HEK293 (cell line): ENCODE measurements around the gene SETD5.

Experiments used
- CTCF ChIA-PET: fragments of 350-600 bp; formaldehyde crosslinking; extraction: SDS; loops from one replicate; lab custom pipeline; 2021; ENCODE audit warnings: antibody characterized with exemption; lab: Yijun Ruan, JAX
- POLR2A ChIA-PET: fragments of 300-600 bp; formaldehyde crosslinking; extraction: SDS; loops from one replicate; lab custom pipeline; 2020; ENCODE audit warnings: antibody characterized with exemption, inconsistent platforms; lab: Yijun Ruan, JAX
- H3K27ac ChIP-seq: fragments of 200-500 bp; sonication (Bioruptor generic); 2 replicates; pipeline ENCODE4 v1.5.1; 2014; ENCODE audit warnings: low read depth, low read length, control low read depth, inconsistent platforms; ENCODE audit errors: extremely low read depth
- H3K36me3 ChIP-seq, 2 experiments: fragments of 200-500 bp in 1 of 2; sonication (Bioruptor generic) in 1 of 2; 1 replicate in 1 of 2; 2 replicates in 1 of 2; pipeline ENCODE4 v1.5.1; 2014 to 2017; ENCODE audit warnings: inconsistent platforms in 2 of 2, low read length in 2 of 2; ENCODE audit not compliant: control insufficient read depth in 2 of 2, insufficient read depth in 1 of 2
- H3K4me1 ChIP-seq: fragments of 200-500 bp; sonication (Bioruptor generic); 2 replicates; pipeline ENCODE4 v1.5.1; 2014; ENCODE audit warnings: mild to moderate bottlenecking, low read length, inconsistent platforms; ENCODE audit not compliant: control insufficient read depth, insufficient read depth
- H3K4me3 ChIP-seq: 2 replicates; pipeline ENCODE4 v1.5.1; 2011; ENCODE audit warnings: low read depth, mild to moderate bottlenecking, control low read depth, low read length, moderate library complexity
- H3K9me3 ChIP-seq: fragments of 200-500 bp; sonication (Bioruptor generic); 2 replicates; pipeline ENCODE4 v1.5.1; 2014; ENCODE audit warnings: low read depth, low read length, inconsistent platforms; ENCODE audit not compliant: control insufficient read depth, insufficient read depth
- BCL11A ChIP-seq: fragments of 450-650 bp; formaldehyde crosslinking; IDR thresholded peaks from 2 replicates; pipeline ENCODE4 v1.5.1; 2016; ENCODE audit warnings: low read depth, missing biosample characterization, missing genetic modification characterization
- IKZF3 ChIP-seq: fragments of 450-650 bp; IDR thresholded peaks from 2 replicates; pipeline ENCODE4 v1.5.0; 2018; ENCODE audit warnings: missing biosample characterization, mild to moderate bottlenecking, missing genetic modification characterization, moderate library complexity
- KLF9 ChIP-seq: fragments of 450-650 bp; formaldehyde crosslinking; IDR thresholded peaks from 2 replicates; pipeline ENCODE4 v1.5.1; 2016; ENCODE audit warnings: missing biosample characterization, missing genetic modification characterization, low read depth
- SCRT1 ChIP-seq: fragments of 450-650 bp; formaldehyde crosslinking; IDR thresholded peaks from 2 replicates; pipeline ENCODE4 v1.5.1; 2016; ENCODE audit warnings: missing biosample characterization, missing genetic modification characterization, borderline replicate concordance
- SCRT2 ChIP-seq: fragments of 450-650 bp; formaldehyde crosslinking; IDR thresholded peaks from 2 replicates; pipeline ENCODE4 v1.5.1; 2016; ENCODE audit warnings: missing biosample characterization, missing genetic modification characterization
- SP3 ChIP-seq: fragments of 450-650 bp; formaldehyde crosslinking; IDR thresholded peaks from 2 replicates; pipeline ENCODE4 v1.5.1; 2016; ENCODE audit warnings: missing biosample characterization, missing genetic modification characterization
- YY1 ChIP-seq: fragments of 450-650 bp; formaldehyde crosslinking; IDR thresholded peaks from 2 replicates; pipeline ENCODE4 v1.5.1; 2018; ENCODE audit warnings: missing biosample characterization, missing genetic modification characterization
- ZBTB21 ChIP-seq: fragments of 450-650 bp; formaldehyde crosslinking; IDR thresholded peaks from 2 replicates; pipeline ENCODE4 v1.5.1; 2017; ENCODE audit warnings: missing biosample characterization, missing genetic modification characterization
- ZBTB49 ChIP-seq: fragments of 450-650 bp; formaldehyde crosslinking; IDR thresholded peaks from 2 replicates; pipeline ENCODE4 v1.5.1; 2016; ENCODE audit warnings: missing biosample characterization, missing genetic modification characterization, low read depth
- ZEB2 ChIP-seq: fragments of 450-650 bp; formaldehyde crosslinking; IDR thresholded peaks from 2 replicates; pipeline ENCODE4 v1.5.1; 2016; ENCODE audit warnings: missing biosample characterization, missing genetic modification characterization
- ZFHX2 ChIP-seq: fragments of 450-650 bp; formaldehyde crosslinking; conservative IDR thresholded peaks from 2 replicates; pipeline ENCODE4 v1.5.1; 2016; ENCODE audit warnings: missing biosample characterization, missing genetic modification characterization
- ZIC2 ChIP-seq: fragments of 450-650 bp; formaldehyde crosslinking; IDR thresholded peaks from 2 replicates; pipeline ENCODE4 v1.5.1; 2016; ENCODE audit warnings: missing biosample characterization, missing genetic modification characterization
- ZNF121 ChIP-seq: fragments of 450-650 bp; formaldehyde crosslinking; IDR thresholded peaks from 2 replicates; pipeline ENCODE4 v1.5.1; 2016; ENCODE audit warnings: missing biosample characterization, missing genetic modification characterization
- ZNF138 ChIP-seq: fragments of 450-650 bp; formaldehyde crosslinking; IDR thresholded peaks from 2 replicates; pipeline ENCODE4 v1.5.1; 2016; ENCODE audit warnings: missing biosample characterization, missing genetic modification characterization, borderline replicate concordance
- ZNF221 ChIP-seq: fragments of 450-650 bp; formaldehyde crosslinking; IDR thresholded peaks from 2 replicates; pipeline ENCODE4 v1.5.1; 2017; ENCODE audit warnings: missing biosample characterization, missing genetic modification characterization, borderline replicate concordance
- ZNF335 ChIP-seq: fragments of 450-650 bp; formaldehyde crosslinking; conservative IDR thresholded peaks from 2 replicates; pipeline ENCODE4 v1.5.1; 2016; ENCODE audit warnings: missing biosample characterization, missing genetic modification characterization
- ZNF626 ChIP-seq: fragments of 450-650 bp; sonication (Bioruptor Pico); formaldehyde crosslinking; IDR thresholded peaks from 2 replicates; pipeline ENCODE4 v1.5.1; 2018; ENCODE audit warnings: missing biosample characterization, missing genetic modification characterization, inconsistent platforms
- ZNF677 ChIP-seq: fragments of 450-650 bp; IDR thresholded peaks from 2 replicates; pipeline ENCODE4 v1.5.0; 2018; ENCODE audit warnings: missing biosample characterization, mild to moderate bottlenecking, missing genetic modification characterization, moderate library complexity
- ZNF707 ChIP-seq: fragments of 450-650 bp; formaldehyde crosslinking; IDR thresholded peaks from 2 replicates; pipeline ENCODE4 v1.5.1; 2016; ENCODE audit warnings: missing biosample characterization, missing genetic modification characterization
- TF ChIP-seq, protein P1 (sequence below): fragments of 450-650 bp; formaldehyde crosslinking; IDR thresholded peaks from 2 replicates; pipeline ENCODE4 v1.5.1; 2016; ENCODE audit warnings: missing biosample characterization, missing genetic modification characterization, borderline replicate concordance
- TF ChIP-seq, protein P2 (sequence below): fragments of 450-650 bp; IDR thresholded peaks from 2 replicates; pipeline ENCODE4 v1.5.1; 2018; ENCODE audit warnings: missing biosample characterization, mild to moderate bottlenecking, missing genetic modification characterization
- TF ChIP-seq, protein P3 (sequence below): fragments of 450-650 bp; formaldehyde crosslinking; IDR thresholded peaks from 2 replicates; pipeline ENCODE4 v1.5.1; 2017; ENCODE audit warnings: missing biosample characterization, mild to moderate bottlenecking, missing genetic modification characterization, moderate library complexity

Gene SETD5

DNA sequence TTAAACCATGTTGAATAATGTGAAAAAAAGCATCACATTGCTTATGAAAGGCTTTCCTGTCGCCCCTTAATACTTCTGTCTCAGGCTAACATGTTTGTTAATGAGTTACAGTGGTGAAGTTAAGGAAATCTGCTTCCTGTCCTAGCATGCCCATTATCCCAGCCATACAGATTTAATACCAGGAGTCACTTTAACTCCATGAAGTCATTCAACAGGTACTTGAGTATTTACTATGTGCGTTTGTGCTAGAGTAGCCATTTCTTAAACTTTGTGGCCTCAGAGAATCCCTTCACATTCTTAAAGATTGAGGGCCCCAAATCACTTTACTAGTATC is 10.1 kb upstream of the SETD5 start:
- H3K4me1 ChIP-seq = no peaks in the 10 kb centered on the region
- no peaks in the 10 kb centered on the region for H3K9me3 ChIP-seq
- CTCF ChIA-PET = no interaction called here
- TF ChIP-seq SCRT1 (tag by site-specific recombination) (peak; percentile 58; the same call in 1 of the 2 replicates), ZFHX2 (tag by site-specific recombination) (no peak), SCRT2 (tag by site-specific recombination) (peak; percentile 90), ZNF707 (tag by site-specific recombination) (0 out of 2 replicates have a peak, but pooled peaks have one; percentile 50)
- TF ChIP-seq, all 188 proteins: peak for 3
- POLR2A ChIA-PET = interaction anchor here (1.3 kb wide), 1 partner anchor 16 kb away, joined by 3 read pairs; no protein-coding TSS in a partner anchor
- Histone ChIP-seq H3K27ac (no peak overlapping the region), H3K36me3 (peaks cover 76 to 95% of the 10 kb centered on the region in 2 experiments), H3K4me3 (no peak overlapping the region)

DNA sequence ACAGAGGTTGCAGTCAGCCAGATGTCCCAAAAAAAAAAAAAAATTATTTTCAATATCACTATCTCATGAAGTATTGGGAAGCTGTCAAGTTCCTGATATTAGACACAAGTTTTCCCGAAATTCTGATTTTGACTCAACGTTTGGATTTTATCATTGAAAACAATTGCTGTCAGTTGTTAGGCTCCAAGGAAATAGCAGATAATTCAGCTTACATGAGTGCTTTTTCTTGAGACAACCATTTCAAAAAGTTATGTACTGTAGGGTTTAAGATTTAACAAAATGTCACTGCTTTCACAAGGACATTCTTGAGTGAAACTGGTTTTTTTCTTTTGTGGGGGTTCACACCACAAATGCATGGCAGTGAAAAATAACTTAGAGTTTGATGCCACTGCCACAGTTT is 9.3 kb upstream of the SETD5 start:
- ChIA-PET POLR2A (interaction anchor here (0.9 to 1.3 kb wide), 4 partner anchors 9 to 28 kb away, joined by 3 read pairs; partner anchors contain the start of gene THUMPD3), CTCF (interaction anchor here (0.6 kb wide), 2 partner anchors 30 to 39 kb away, joined by 3 read pairs; no protein-coding TSS in a partner anchor)
- Histone ChIP-seq H3K9me3 (no peaks in the 10 kb centered on the region), H3K4me3 (no peak overlapping the region), H3K4me1 (no peaks in the 10 kb centered on the region), H3K36me3 (peaks cover 73 to 96% of the 10 kb centered on the region in 2 experiments), H3K27ac (no peak overlapping the region)
- TF ChIP-seq ZNF335 (tag by site-specific recombination) (no peak), KLF9 (tag by site-specific recombination) (no peak), ZNF221 (tag by site-specific recombination) (no peak), ZBTB49 (tag by site-specific recombination) (no peak), ZNF138 (tag by site-specific recombination) (no peak), YY1 (tag by site-specific recombination) (no peak), ZIC2 (tag by site-specific recombination) (no peak), ZNF677 (tag by site-specific recombination) (no peak), ZEB2 (tag by site-specific recombination) (no peak), ZNF121 (tag by site-specific recombination) (no peak), ZBTB21 (no peak), SP3 (tag by site-specific recombination) (no peak), BCL11A (tag by site-specific recombination) (no peak), ZNF626 (no peak), IKZF3 (tag by site-specific recombination) (no peak)
- TF ChIP-seq, protein P1, sequence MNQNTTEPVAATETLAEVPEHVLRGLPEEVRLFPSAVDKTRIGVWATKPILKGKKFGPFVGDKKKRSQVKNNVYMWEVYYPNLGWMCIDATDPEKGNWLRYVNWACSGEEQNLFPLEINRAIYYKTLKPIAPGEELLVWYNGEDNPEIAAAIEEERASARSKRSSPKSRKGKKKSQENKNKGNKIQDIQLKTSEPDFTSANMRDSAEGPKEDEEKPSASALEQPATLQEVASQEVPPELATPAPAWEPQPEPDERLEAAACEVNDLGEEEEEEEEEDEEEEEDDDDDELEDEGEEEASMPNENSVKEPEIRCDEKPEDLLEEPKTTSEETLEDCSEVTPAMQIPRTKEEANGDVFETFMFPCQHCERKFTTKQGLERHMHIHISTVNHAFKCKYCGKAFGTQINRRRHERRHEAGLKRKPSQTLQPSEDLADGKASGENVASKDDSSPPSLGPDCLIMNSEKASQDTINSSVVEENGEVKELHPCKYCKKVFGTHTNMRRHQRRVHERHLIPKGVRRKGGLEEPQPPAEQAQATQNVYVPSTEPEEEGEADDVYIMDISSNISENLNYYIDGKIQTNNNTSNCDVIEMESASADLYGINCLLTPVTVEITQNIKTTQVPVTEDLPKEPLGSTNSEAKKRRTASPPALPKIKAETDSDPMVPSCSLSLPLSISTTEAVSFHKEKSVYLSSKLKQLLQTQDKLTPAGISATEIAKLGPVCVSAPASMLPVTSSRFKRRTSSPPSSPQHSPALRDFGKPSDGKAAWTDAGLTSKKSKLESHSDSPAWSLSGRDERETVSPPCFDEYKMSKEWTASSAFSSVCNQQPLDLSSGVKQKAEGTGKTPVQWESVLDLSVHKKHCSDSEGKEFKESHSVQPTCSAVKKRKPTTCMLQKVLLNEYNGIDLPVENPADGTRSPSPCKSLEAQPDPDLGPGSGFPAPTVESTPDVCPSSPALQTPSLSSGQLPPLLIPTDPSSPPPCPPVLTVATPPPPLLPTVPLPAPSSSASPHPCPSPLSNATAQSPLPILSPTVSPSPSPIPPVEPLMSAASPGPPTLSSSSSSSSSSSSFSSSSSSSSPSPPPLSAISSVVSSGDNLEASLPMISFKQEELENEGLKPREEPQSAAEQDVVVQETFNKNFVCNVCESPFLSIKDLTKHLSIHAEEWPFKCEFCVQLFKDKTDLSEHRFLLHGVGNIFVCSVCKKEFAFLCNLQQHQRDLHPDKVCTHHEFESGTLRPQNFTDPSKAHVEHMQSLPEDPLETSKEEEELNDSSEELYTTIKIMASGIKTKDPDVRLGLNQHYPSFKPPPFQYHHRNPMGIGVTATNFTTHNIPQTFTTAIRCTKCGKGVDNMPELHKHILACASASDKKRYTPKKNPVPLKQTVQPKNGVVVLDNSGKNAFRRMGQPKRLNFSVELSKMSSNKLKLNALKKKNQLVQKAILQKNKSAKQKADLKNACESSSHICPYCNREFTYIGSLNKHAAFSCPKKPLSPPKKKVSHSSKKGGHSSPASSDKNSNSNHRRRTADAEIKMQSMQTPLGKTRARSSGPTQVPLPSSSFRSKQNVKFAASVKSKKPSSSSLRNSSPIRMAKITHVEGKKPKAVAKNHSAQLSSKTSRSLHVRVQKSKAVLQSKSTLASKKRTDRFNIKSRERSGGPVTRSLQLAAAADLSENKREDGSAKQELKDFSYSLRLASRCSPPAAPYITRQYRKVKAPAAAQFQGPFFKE (tag by site-specific recombination) = no peak
- TF ChIP-seq, protein P2, sequence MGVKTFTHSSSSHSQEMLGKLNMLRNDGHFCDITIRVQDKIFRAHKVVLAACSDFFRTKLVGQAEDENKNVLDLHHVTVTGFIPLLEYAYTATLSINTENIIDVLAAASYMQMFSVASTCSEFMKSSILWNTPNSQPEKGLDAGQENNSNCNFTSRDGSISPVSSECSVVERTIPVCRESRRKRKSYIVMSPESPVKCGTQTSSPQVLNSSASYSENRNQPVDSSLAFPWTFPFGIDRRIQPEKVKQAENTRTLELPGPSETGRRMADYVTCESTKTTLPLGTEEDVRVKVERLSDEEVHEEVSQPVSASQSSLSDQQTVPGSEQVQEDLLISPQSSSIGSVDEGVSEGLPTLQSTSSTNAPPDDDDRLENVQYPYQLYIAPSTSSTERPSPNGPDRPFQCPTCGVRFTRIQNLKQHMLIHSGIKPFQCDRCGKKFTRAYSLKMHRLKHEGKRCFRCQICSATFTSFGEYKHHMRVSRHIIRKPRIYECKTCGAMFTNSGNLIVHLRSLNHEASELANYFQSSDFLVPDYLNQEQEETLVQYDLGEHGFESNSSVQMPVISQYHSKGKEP = no peak
- TF ChIP-seq, protein P3, sequence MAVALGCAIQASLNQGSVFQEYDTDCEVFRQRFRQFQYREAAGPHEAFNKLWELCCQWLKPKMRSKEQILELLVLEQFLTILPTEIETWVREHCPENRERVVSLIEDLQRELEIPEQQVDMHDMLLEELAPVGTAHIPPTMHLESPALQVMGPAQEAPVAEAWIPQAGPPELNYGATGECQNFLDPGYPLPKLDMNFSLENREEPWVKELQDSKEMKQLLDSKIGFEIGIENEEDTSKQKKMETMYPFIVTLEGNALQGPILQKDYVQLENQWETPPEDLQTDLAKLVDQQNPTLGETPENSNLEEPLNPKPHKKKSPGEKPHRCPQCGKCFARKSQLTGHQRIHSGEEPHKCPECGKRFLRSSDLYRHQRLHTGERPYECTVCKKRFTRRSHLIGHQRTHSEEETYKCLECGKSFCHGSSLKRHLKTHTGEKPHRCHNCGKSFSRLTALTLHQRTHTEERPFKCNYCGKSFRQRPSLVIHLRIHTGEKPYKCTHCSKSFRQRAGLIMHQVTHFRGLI (tag by site-specific recombination) = no peak
